H9 (cell line): Measurements from ENCODE around the gene FRAS1. TPM values are rescaled to one million over a fixed set of nuclear protein-coding genes. Genes with fewer than 3 reads are reported as not detected.

Source experiments
- DNase-seq: peaks from one replicate; pipeline ENCODE4 v3.0.0-alpha.2; 2017
- H2AFZ ChIP-seq: one replicate; pipeline ENCODE4 v1.6.1; 2013; ENCODE audit warnings: mild to moderate bottlenecking, low read length, control low read depth, moderate library complexity
- H2AK5ac ChIP-seq: 2 replicates; pipeline ENCODE4 v1.6.1; 2013; ENCODE audit warnings: low read length, control low read depth, mixed read lengths; ENCODE audit not compliant: insufficient read length
- H2BK120ac ChIP-seq: one replicate; pipeline ENCODE4 v1.6.1; 2013; ENCODE audit warnings: low read depth, mild to moderate bottlenecking, low read length, control low read depth, inconsistent platforms; ENCODE audit not compliant: poor library complexity, severe bottlenecking
- H2BK12ac ChIP-seq: 2 replicates; pipeline ENCODE4 v1.6.1; 2013; ENCODE audit warnings: low read length, control low read depth, mixed read lengths, low read depth; ENCODE audit not compliant: insufficient read length
- H2BK15ac ChIP-seq: 2 replicates; pipeline ENCODE4 v1.6.1; 2013; ENCODE audit warnings: low read depth, low read length, control low read depth
- H2BK20ac ChIP-seq: one replicate; pipeline ENCODE4 v1.6.1; 2013; ENCODE audit warnings: low read depth, mild to moderate bottlenecking, low read length, control low read depth, inconsistent platforms; ENCODE audit not compliant: poor library complexity, severe bottlenecking
- H2BK5ac ChIP-seq: 2 replicates; pipeline ENCODE4 v1.6.1; 2013; ENCODE audit warnings: low read length, control low read depth, mixed read lengths; ENCODE audit not compliant: insufficient read length
- H3K14ac ChIP-seq: 2 replicates; pipeline ENCODE4 v1.6.1; 2013; ENCODE audit warnings: low read length, control low read depth; ENCODE audit not compliant: insufficient read depth
- H3K18ac ChIP-seq: 2 replicates; pipeline ENCODE4 v1.6.1; 2013; ENCODE audit warnings: low read depth, mild to moderate bottlenecking, mixed read lengths, low read length, control low read depth; ENCODE audit not compliant: insufficient read length
- H3K23ac ChIP-seq: 2 replicates; pipeline ENCODE4 v1.6.1; 2013; ENCODE audit warnings: low read length, control low read depth, mixed read lengths, low read depth; ENCODE audit not compliant: insufficient read length
- H3K23me2 ChIP-seq: 2 replicates; pipeline ENCODE4 v1.6.1; 2013; ENCODE audit warnings: low read depth, mild to moderate bottlenecking, mixed read lengths, low read length, control low read depth; ENCODE audit not compliant: insufficient read length, poor library complexity, severe bottlenecking
- H3K27ac ChIP-seq: 2 replicates; pipeline ENCODE4 v1.5.1; 2013; ENCODE audit warnings: low read length, control low read depth, mixed read lengths, low read depth; ENCODE audit not compliant: insufficient read length
- H3K27me3 ChIP-seq: 2 replicates; pipeline ENCODE4 v1.6.1; 2013; ENCODE audit warnings: low read length, control low read depth, inconsistent platforms; ENCODE audit not compliant: insufficient read depth
- H3K4ac ChIP-seq: 2 replicates; pipeline ENCODE4 v1.6.1; 2013; ENCODE audit warnings: low read depth, mild to moderate bottlenecking, control low read depth, inconsistent platforms, low read length, moderate library complexity
- H3K4me1 ChIP-seq: 2 replicates; pipeline ENCODE4 v1.6.1; 2013; ENCODE audit warnings: low read length, control low read depth, inconsistent platforms; ENCODE audit not compliant: insufficient read depth
- H3K4me2 ChIP-seq: 2 replicates; pipeline ENCODE4 v1.6.1; 2013; ENCODE audit warnings: low read length, control low read depth, mixed read lengths; ENCODE audit not compliant: insufficient read length, insufficient read depth
- H3K56ac ChIP-seq: 2 replicates; pipeline ENCODE4 v1.6.1; 2013; ENCODE audit warnings: low read depth, mild to moderate bottlenecking, mixed read lengths, low read length, control low read depth; ENCODE audit not compliant: insufficient read length
- H3K79me1 ChIP-seq: 2 replicates; pipeline ENCODE4 v1.6.1; 2013; ENCODE audit warnings: low read depth, mild to moderate bottlenecking, moderate library complexity, low read length, control low read depth, inconsistent platforms; ENCODE audit not compliant: insufficient read depth, poor library complexity, severe bottlenecking
- H3K79me2 ChIP-seq: 2 replicates; pipeline ENCODE4 v1.6.1; 2013; ENCODE audit warnings: low read length, control low read depth, inconsistent platforms; ENCODE audit not compliant: insufficient read depth
- H3K9ac ChIP-seq: 2 replicates; pipeline ENCODE4 v1.6.1; 2013; ENCODE audit warnings: low read length, control low read depth, mixed read lengths; ENCODE audit not compliant: insufficient read length; ENCODE audit errors: extremely low read depth
- H3K9me3 ChIP-seq: one replicate; pipeline ENCODE4 v1.6.1; 2013; ENCODE audit warnings: low read depth, low read length, inconsistent platforms; ENCODE audit not compliant: control insufficient read depth
- H3T11ph ChIP-seq: one replicate; pipeline ENCODE4 v1.6.1; 2013; ENCODE audit warnings: mild to moderate bottlenecking, low read length, control low read depth, inconsistent platforms
- H4K20me1 ChIP-seq: one replicate; pipeline ENCODE4 v1.6.1; 2013; ENCODE audit not compliant: control insufficient read depth, insufficient read length, insufficient read depth
- H4K5ac ChIP-seq: 2 replicates; pipeline ENCODE4 v1.6.1; 2013; ENCODE audit warnings: low read depth, mild to moderate bottlenecking, mixed read lengths, low read length, control low read depth; ENCODE audit not compliant: insufficient read length
- H4K8ac ChIP-seq: replicated peaks from 2 replicates; pipeline ENCODE4 v1.6.1; 2013; ENCODE audit warnings: low read length, control low read depth, mixed read lengths, low read depth; ENCODE audit not compliant: insufficient read length
- H4K91ac ChIP-seq: 2 replicates; pipeline ENCODE4 v1.6.1; 2013; ENCODE audit warnings: low read depth, mild to moderate bottlenecking, moderate library complexity, mixed read lengths, low read length, control low read depth; ENCODE audit not compliant: insufficient read length
- H3K27ac Mint-ChIP-seq, 3 experiments: 2 replicates in 2 of 3; 3 replicates in 1 of 3; pipeline ENCODE4 v1.8.0; 2020 to 2021; ENCODE audit warnings: mixed read lengths in 3 of 3, mild to moderate bottlenecking in 1 of 3, moderate library complexity in 1 of 3
- H3K27me3 Mint-ChIP-seq: 2 replicates; pipeline ENCODE4 v1.8.0; 2021; ENCODE audit warnings: low read depth, mild to moderate bottlenecking, moderate library complexity, mixed read lengths
- H3K36me3 Mint-ChIP-seq, 3 experiments: 2 replicates in 2 of 3; 3 replicates in 1 of 3; pipeline ENCODE4 v1.8.0; 2020 to 2021; ENCODE audit warnings: low read depth in 3 of 3, mixed read lengths in 3 of 3; ENCODE audit not compliant: insufficient read depth in 1 of 3
- H3K4me1 Mint-ChIP-seq, 2 experiments: 2 replicates each; pipeline ENCODE4 v1.8.0; 2020; ENCODE audit warnings: mixed read lengths in 2 of 2
- H3K4me3 Mint-ChIP-seq, 2 experiments: 2 replicates in 1 of 2; 3 replicates in 1 of 2; pipeline ENCODE4 v1.8.0; 2020 to 2021; ENCODE audit warnings: mild to moderate bottlenecking in 2 of 2, mixed read lengths in 2 of 2, moderate library complexity in 1 of 2
- H3K9me3 Mint-ChIP-seq, 2 experiments: 2 replicates in 1 of 2; 3 replicates in 1 of 2; pipeline ENCODE4 v1.8.0; 2020; ENCODE audit warnings: mild to moderate bottlenecking in 2 of 2, mixed read lengths in 2 of 2, moderate library complexity in 1 of 2
- total RNA-seq: library from RNA; stranded (reverse); gene quantifications from 2 replicates; pipeline ENCODE4 v1.2.1, GENCODE V29; 2021
- TF ChIP-seq, protein P1 (sequence below): fragments of 200-600 bp; sonication (generic); conservative IDR thresholded peaks from 3 replicates; pipeline ENCODE4 v1.8.0; 2021; ENCODE audit warnings: antibody characterized with exemption, mild to moderate bottlenecking

The FRAS1 gene
- total RNA-seq, 1 experiment from 2014 or later, result 58.5 TPM

DNA sequence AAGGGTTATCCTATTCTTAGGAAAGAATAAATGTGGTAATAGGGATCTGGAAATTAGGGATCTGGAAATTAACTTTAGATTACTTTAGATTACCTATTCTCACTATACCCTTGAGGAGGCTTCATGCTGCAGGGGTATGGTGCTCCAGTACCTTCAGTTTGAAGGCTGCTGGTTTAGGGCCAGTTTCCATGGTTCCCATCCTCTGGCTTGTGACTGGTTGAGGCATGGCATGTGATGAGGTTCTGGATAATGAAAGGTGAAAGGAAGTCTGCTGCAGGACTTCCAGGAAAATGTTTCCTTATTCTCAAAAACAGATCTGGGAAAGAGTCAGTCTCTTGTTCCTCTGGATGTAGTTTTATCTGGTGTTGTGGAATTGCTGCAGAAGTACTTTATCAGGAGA is 25.9 kb downstream of the FRAS1 start:
- no peak overlapping the region for H3K23ac ChIP-seq
- no peak overlapping the region for H2AK5ac ChIP-seq
- H2BK20ac ChIP-seq, result no peak overlapping the region
- no peak overlapping the region for H4K5ac ChIP-seq
- H4K8ac ChIP-seq, result no peak overlapping the region
- H3K56ac ChIP-seq, result no peak overlapping the region
- no peak overlapping the region for H2BK5ac ChIP-seq
- no peak overlapping the region for H3K14ac ChIP-seq
- no peak for DNase-seq
- no peak overlapping the region for H2BK120ac ChIP-seq
- Mint-ChIP-seq H3K27me3 (no peaks in the 10 kb centered on the region), H3K4me1 (peaks cover 7 to 15% of the 10 kb centered on the region in 2 experiments), H3K27ac (peak overlapping the region in 1 of 3 experiments; percentile 25; a peak in 1 of 7 replicates), H3K9me3 (peaks cover 5 to 7% of the 10 kb centered on the region in 2 experiments; a peak in 2 of 5 replicates), H3K4me3 (no peak overlapping the region), H3K36me3 (peaks cover 25 to 41% (median 37%) of the 10 kb centered on the region in 3 experiments)
- no peak overlapping the region for H4K91ac ChIP-seq
- no peak overlapping the region for H3K27ac ChIP-seq
- H3K18ac ChIP-seq, result no peak overlapping the region
- TF ChIP-seq, protein P1, sequence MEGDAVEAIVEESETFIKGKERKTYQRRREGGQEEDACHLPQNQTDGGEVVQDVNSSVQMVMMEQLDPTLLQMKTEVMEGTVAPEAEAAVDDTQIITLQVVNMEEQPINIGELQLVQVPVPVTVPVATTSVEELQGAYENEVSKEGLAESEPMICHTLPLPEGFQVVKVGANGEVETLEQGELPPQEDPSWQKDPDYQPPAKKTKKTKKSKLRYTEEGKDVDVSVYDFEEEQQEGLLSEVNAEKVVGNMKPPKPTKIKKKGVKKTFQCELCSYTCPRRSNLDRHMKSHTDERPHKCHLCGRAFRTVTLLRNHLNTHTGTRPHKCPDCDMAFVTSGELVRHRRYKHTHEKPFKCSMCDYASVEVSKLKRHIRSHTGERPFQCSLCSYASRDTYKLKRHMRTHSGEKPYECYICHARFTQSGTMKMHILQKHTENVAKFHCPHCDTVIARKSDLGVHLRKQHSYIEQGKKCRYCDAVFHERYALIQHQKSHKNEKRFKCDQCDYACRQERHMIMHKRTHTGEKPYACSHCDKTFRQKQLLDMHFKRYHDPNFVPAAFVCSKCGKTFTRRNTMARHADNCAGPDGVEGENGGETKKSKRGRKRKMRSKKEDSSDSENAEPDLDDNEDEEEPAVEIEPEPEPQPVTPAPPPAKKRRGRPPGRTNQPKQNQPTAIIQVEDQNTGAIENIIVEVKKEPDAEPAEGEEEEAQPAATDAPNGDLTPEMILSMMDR, result no peak
- no peak overlapping the region for H2BK15ac ChIP-seq
- H4K20me1 ChIP-seq, result no peaks in the 10 kb centered on the region
- H3K9ac ChIP-seq, result no peak overlapping the region
- H3K9me3 ChIP-seq, result no peaks in the 10 kb centered on the region
- H3K79me2 ChIP-seq, result no peaks in the 10 kb centered on the region
- no peaks in the 10 kb centered on the region for H3K27me3 ChIP-seq
- H3K23me2 ChIP-seq, result no peaks in the 10 kb centered on the region
- peaks cover 3% of the 10 kb centered on the region; the same call in 1 of the 2 replicates for H3K4me1 ChIP-seq
- H2AFZ ChIP-seq, result no peak overlapping the region
- no peak overlapping the region for H3K4me2 ChIP-seq
- no peak overlapping the region for H3T11ph ChIP-seq
- no peak overlapping the region for H2BK12ac ChIP-seq
- no peak overlapping the region for H3K4ac ChIP-seq
- no peaks in the 10 kb centered on the region for H3K79me1 ChIP-seq
